ENCODE data around the gene ABI3.

DNA sequence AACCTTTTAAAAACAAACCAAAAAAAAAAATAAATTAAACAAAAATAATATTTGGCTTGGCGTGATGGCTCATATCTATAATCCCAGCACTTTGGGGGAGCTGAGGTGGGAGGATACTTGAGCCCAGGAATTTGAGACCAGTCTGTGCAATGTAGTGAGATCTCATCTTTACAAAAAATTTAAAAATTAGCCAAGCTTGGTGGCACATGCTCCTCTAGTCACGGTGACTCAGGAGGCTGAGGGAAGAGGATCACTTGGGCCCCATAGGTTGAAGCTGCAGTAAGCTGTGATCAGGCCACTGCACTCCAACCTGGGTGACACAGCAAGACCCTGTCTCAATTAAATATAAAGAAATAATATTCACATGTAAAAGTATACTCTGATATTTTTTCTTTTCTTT is 12.3 kb upstream of the ABI3 start:
- TF ChIP-seq CTCF (IDR thresholded peaks at IDR 0.05) (no peak), POLR2A (IDR thresholded peaks at IDR 0.05) (no peak)
